Omental fat pad (tissue), 4 donors: Measurements from ENCODE around the gene MAPK8IP2. TPM values are rescaled to one million over a fixed set of nuclear protein-coding genes. Genes with fewer than 3 reads are reported as not detected.

Experiments used
- ATAC-seq: fragments of 150-250 bp; one replicate; pipeline ENCODE4 v1.9.1; 2016; ENCODE audit warnings: mild to moderate bottlenecking, moderate library complexity; ENCODE audit not compliant: low FRiP score
- DNase-seq: peaks from one replicate; pipeline ENCODE4 v3.0.0-alpha.2; 2019; ENCODE audit warnings: low spot score
- CTCF ChIP-seq, 3 donors: fragments of 450-650 bp; IDR thresholded peaks; one replicate each; pipeline ENCODE4 v1.5.1; 2016 to 2017; ENCODE audit warnings: antibody characterized with exemption in 3 of 3, mild to moderate bottlenecking in 3 of 3, moderate library complexity in 2 of 3
- total RNA-seq, 4 donors: library from RNA; depleted of rRNA; stranded (reverse); fragments of >200 nt; gene quantifications; one replicate each; pipeline ENCODE4 v1.1.0, GENCODE V29; 2016

The MAPK8IP2 gene
- total RNA-seq, 4 donors from 2014 or later = 1.6 to 3.1 (median 2.4) TPM

- ATAC-seq (no peak), DNase-seq (no peak)
- TF ChIP-seq CTCF (IDR thresholded peaks at IDR 0.05) = no peak
These were observed 20.8 kb upstream of the MAPK8IP2 start for GRCh38 chr22:50579752-50580151.

- TF ChIP-seq CTCF (IDR thresholded peaks at IDR 0.05) = no peak
- DNase-seq = no peak
- ATAC-seq = no peak
These were observed 19.3 kb upstream of the MAPK8IP2 start for GRCh38 chr22:50581031-50581949.

GRCh38 chr22:50581950-50582492 lies 18.6 kb upstream of the MAPK8IP2 start:
- DNase-seq (no peak), ATAC-seq (no peak)
- TF ChIP-seq CTCF (IDR thresholded peaks at IDR 0.05) = no peak

GRCh38 chr22:50582493-50583293 lies 17.9 kb upstream of the MAPK8IP2 start, which contains the start of gene CHKB:
Gene CHKB, minus strand, starts transcription at chr22:50582849. Its CDS starts 68 bp downstream, at chr22:50582781.
- DNase-seq = peak; percentile 90
- ATAC-seq = peak; percentile 99
- no peak for TF ChIP-seq CTCF (IDR thresholded peaks at IDR 0.05)

GRCh38 chr22:50583294-50583861 lies 17.2 kb upstream of the MAPK8IP2 start:
- no peak for DNase-seq
- no peak for TF ChIP-seq CTCF (IDR thresholded peaks at IDR 0.05)
- peak; percentile 24 for ATAC-seq

GRCh38 chr22:50584106-50585096 lies 16.2 kb upstream of the MAPK8IP2 start:
- DNase-seq (no peak), ATAC-seq (no peak)
- TF ChIP-seq CTCF (IDR thresholded peaks at IDR 0.05) = no peak
